Measurements from ENCODE around the gene GNG2.

DNA sequence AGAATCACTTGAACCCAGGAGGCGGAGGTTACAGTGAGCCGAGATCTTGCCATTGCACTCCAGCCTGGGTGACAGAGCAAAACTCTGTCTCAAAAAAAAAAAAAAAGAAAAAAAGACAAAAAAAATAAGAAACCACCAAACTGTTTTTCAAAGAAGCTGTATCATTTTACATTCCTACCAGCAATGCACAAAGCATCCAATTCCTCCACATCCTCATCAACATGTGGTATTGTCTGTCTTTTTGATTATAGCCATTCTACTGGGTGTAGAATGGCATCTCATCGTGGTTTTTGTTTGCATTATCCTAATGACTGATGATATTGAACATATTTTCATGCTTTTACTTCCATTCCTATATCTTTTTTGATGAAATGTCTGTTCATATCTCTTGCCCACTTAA is 36.2 kb upstream of the GNG2 start:
- TF ChIP-seq, protein P1, sequence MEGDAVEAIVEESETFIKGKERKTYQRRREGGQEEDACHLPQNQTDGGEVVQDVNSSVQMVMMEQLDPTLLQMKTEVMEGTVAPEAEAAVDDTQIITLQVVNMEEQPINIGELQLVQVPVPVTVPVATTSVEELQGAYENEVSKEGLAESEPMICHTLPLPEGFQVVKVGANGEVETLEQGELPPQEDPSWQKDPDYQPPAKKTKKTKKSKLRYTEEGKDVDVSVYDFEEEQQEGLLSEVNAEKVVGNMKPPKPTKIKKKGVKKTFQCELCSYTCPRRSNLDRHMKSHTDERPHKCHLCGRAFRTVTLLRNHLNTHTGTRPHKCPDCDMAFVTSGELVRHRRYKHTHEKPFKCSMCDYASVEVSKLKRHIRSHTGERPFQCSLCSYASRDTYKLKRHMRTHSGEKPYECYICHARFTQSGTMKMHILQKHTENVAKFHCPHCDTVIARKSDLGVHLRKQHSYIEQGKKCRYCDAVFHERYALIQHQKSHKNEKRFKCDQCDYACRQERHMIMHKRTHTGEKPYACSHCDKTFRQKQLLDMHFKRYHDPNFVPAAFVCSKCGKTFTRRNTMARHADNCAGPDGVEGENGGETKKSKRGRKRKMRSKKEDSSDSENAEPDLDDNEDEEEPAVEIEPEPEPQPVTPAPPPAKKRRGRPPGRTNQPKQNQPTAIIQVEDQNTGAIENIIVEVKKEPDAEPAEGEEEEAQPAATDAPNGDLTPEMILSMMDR (IDR thresholded peaks at IDR 0.05; ENCODE audit: low read depth, low read length, poor library complexity, severe bottlenecking): no peak
- TF ChIP-seq EZH2phosphoT487 (IDR thresholded peaks at IDR 0.05; ENCODE audit: borderline replicate concordance, low read length): no peak
